Measurements from ENCODE around the gene EDEM2.
"Not testable (repeated sequence)": the region's sequence is repeated elsewhere in the genome, so short reads cannot be mapped to it uniquely, and the experiment has no call there.

The EDEM2 gene, protein sequence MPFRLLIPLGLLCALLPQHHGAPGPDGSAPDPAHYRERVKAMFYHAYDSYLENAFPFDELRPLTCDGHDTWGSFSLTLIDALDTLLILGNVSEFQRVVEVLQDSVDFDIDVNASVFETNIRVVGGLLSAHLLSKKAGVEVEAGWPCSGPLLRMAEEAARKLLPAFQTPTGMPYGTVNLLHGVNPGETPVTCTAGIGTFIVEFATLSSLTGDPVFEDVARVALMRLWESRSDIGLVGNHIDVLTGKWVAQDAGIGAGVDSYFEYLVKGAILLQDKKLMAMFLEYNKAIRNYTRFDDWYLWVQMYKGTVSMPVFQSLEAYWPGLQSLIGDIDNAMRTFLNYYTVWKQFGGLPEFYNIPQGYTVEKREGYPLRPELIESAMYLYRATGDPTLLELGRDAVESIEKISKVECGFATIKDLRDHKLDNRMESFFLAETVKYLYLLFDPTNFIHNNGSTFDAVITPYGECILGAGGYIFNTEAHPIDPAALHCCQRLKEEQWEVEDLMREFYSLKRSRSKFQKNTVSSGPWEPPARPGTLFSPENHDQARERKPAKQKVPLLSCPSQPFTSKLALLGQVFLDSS

GRCh38 chr20:35146920-35147574, at the start of gene EDEM2:
Gene EDEM2 (minus strand): TSS chr20:35147336. CDS start chr20:35147258, 78 bp downstream.
- DNase-seq (ENCODE audit: low spot score) = peak; percentile 99

DNA sequence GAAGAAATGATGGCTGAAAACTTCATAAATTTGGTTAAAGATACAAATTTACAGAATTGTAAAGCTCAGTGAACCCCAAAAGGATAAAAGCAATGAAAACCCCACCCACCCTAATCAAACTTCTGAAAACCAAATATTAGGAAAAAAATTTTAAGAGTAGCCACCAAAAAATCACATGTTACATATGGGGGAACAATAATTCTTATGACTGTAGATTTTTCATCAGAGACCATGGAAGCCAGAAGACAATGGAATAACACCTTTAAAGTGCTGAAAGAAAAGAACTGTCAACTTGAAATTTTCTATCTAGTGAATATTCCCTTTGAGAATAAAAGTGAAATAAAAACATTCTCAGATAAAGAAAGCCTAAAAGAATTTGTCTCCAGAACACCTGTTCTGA, 49.2 kb upstream of the EDEM2 start:
- no peak for DNase-seq (ENCODE audit: low spot score)

DNA sequence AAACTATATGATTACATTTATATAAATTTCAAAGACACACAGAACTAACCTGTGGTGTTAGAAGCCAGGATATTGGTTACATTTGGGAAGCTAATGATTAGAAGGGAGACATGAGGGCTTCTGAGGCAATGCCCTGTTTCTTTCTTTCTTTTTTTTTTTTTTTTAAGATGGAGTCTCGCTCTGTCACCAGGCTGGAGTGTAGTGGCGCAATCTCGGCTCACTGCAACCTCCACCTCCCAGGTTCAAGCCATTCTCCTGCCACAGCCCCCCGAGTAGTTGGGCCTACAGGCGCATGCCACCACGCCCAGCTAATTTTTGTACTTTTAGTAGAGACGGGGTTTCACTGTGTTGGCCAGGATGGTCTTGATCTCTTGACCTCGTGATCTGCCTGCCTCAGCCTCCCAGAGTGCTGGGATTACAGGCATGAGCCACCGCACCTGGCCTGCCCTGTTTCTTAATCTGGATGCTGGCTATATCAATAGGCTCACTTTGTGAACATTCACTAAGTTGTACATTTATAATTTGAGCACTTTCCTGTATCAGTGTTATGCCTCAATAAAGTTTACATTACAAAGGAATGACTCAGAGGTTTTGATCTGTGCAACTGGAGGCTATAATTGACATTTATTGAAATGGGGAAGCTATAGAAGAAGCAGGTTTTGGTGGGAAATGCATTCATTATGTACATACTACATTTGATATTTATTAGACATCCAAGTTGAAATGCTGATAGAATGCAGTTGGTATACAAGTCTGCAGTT, 46.1 kb upstream of the EDEM2 start:
- not testable (repeated sequence) for DNase-seq (ENCODE audit: low spot score)

DNA sequence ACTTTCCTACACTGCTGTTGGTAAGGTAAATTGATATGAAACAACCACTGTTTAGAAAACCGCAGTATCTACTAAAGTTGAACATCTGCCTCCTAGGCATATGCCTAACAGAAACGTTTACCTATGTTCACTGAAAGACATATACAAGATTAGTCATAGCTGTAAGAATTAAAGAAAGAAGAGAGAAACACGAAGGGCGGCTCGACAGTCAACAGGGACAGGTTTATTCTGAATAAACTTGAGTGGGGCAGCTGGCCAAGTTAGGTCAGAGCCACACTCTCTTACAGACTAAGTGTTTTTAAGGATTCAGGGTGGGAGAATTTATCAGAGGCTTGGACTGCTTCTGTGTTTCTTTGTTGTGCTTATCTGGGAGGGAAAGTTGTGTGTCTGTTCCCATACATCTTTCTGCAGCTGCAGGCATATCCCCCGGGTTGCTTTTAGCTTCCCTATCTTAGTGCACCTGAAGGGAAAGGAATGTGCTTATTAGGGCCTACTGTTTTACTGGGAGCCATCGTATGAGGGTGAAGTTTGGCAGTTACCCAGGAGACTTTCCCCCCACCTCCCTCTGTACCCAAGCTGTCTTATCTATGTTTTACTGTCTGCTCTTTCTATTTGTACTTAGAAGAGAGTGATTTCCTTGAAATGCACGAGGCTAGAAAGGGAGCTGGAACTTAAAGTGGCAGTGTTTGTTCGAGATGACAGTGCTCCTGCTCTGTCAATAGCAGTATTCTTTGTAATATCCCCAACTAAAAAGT, 45.2 kb upstream of the EDEM2 start:
- no peak for DNase-seq (ENCODE audit: low spot score)

GRCh38 chr20:35191419-35192117, 44.4 kb upstream of the EDEM2 start:
- DNase-seq (ENCODE audit: low spot score) = no peak

- DNase-seq (ENCODE audit: low spot score) = no peak
These were observed 43.4 kb upstream of the EDEM2 start for GRCh38 chr20:35190556-35190955.

- not testable (repeated sequence) for DNase-seq (ENCODE audit: low spot score)
These were observed 42.1 kb upstream of the EDEM2 start for GRCh38 chr20:35189223-35189622.

DNA sequence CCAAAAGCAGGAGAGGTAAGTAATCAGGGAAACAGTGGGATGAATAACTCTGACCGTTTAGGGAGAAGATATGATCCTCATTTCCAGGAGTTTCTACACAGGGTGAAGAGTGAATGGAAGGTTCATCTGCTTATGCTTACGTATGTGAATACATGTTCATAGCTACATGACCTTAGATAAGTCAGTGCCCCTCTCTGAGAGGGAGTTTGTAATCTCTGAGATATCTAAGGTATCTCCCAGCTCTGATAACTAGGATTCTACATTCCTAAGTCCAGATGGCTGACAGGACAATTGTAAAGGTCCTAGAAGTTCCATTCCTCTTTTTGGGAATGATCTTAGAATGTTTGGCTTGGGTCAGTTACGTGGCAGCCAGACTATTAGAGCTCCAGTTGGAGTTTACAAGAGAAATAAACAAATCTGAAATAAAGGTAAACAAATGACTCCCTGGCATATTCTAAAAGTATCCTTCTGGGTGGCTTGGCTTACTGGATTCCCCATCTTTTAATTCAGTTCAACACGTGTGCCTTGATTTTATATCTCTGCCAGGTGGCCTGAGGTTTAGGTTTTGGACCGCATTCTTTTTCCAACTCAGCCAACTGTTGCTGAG, 40.6 kb upstream of the EDEM2 start:
- no peak for DNase-seq (ENCODE audit: low spot score)

- DNase-seq (ENCODE audit: low spot score) = not testable (repeated sequence)
These were observed 39.7 kb upstream of the EDEM2 start for GRCh38 chr20:35186691-35187289.

DNA sequence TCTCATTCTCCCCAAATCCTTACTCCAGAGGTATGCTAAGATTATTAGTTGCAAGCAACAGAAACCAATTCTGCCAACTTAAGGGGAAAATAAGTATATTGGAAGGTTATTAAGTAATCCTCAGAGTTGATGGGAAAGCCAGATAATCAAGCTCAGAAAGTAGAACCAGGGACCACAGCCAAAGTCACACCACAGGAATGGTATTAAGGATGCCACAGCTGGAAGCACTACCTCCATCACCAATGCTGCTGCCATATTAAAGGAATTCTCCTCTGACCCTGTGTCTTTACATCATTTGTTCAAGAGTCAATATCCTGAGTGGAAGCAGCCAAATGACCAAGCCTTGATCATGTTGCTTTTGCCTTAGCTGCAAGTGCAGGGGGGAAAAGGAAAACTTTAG, 34.6 kb upstream of the EDEM2 start:
- no peak for DNase-seq (ENCODE audit: low spot score)

GRCh38 chr20:35180266-35180665, 33.1 kb upstream of the EDEM2 start:
- DNase-seq (ENCODE audit: low spot score) = no peak

DNA sequence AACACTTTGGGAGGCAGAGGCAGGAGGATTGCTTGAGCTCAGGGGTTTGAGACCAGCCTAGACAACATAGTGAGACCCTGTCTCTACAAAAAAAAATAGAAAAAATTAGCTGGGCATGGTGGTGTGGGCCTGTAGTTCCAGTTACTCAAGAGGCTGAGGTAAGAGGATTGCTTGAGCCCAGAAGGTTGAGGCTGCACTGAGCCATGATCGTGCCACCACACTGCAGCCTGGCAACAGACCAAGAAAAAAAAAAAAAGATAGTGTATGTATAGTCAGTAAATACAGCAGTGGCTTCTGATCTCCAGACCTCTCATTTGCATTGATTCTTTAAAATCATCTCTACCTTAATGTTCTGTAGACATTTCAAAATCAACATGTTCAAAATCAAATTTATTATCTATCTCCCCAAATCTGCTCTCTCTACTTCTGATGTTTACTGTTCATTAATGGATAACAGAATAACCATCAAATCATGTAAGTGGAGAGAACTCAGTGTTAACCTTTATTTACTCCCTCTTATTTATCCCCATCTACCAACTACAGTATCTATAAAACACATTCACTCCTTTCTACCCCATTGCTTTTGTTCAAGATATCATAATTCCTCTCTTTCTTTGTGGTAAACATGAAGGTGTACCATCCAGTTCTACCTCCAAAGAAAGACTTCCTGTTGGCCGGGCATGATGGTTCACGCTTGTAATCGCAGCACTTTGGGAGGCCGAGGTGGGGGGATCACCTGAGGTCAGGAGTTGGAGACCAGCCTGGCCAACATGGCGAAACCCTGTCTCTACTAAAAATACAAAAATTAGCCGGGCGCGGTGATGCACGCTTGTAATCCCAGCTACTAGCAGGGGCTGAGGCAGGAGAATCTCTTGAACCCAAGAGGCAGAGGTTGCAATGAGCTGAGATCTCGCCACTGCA, 32.4 kb upstream of the EDEM2 start:
- DNase-seq (ENCODE audit: low spot score) = no peak

DNA sequence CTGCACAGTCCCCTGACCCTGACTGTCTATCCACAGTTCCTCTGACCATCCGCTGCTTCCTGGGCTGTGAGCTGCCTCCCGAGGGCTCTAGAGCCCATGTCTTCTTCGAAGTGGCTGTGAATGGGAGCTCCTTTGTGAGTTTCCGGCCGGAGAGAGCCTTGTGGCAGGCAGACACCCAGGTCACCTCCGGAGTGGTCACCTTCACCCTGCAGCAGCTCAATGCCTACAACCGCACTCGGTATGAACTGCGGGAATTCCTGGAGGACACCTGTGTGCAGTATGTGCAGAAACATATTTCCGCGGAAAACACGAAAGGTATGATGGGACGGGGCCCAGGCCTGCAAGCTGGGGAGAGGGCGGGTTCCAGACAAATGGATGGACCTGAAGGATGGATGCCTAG, 29.0 kb upstream of the EDEM2 start:
- no peak for DNase-seq (ENCODE audit: low spot score)

GRCh38 chr20:35174458-35175216, 27.5 kb upstream of the EDEM2 start:
- peak; percentile 84 for DNase-seq (ENCODE audit: low spot score)

DNA sequence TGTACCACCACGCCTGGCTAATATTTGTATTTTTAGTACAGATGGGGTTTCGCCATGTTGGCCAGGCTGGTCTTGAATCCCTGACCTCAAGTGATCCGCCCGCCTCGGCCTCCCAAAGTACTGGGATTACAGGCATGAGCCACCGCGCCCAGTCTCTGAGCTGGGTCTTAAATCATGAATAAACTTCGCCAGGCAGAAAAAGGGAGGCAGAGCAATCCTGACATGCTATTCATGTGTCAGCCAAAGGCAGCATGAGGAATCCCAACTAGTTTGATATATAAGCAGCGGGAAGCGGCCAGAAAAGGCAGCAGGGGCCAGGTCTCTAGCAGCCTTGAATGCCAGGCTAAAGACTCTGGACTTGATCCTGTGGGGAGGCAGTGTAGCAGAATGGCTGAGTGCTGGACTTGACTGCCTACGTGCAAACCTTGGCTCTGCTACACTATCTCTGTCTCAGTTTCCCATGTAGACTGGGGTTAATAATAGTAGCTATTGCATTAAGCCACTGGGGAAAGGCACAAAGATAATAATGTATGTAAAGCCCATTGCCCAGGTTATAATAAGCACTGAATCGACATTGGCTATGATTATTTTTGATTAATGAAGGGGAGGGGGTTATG, 26.5 kb upstream of the EDEM2 start:
- no peak for DNase-seq (ENCODE audit: low spot score)

DNA sequence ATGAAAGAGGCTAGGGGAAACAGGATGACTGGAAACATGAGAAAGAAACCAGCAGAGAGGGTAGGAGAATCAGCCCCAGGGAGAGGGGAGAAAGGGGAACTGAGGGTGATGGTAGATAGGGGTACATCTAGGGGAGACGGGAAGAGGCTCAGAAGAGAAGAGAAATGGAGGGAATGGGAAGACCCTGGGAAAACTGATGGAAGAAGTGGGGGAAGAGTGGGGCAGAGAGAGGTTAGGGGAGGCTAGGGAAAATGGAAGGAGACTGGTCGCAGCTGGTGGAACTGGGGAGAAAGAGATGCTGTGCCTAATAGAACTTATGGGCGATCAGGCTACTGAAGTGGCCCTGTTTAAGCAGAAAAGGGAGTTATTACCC, 25.3 kb upstream of the EDEM2 start:
- DNase-seq (ENCODE audit: low spot score) = no peak

GRCh38 chr20:35171753-35172433, 24.8 kb upstream of the EDEM2 start, which contains the start of gene PROCR:
Gene PROCR (plus strand): TSS chr20:35172072. CDS start chr20:35172155, 83 bp downstream.
- DNase-seq (ENCODE audit: low spot score) = peak; percentile 77

Measured in SW480 (cell line).